ENCODE results near the gene DNAJB1. TPM values are rescaled to one million over a fixed set of nuclear protein-coding genes. Genes with fewer than 3 reads are reported as not detected.
A peak's percentile ranks its signal among the peaks of the same experiment; 100 is the strongest.

The DNAJB1 gene
- total and polyA plus RNA-seq, 2 of the 4 experiments (the other 2 are of a cell fraction): 88.2 to 95.4 TPM

DNA sequence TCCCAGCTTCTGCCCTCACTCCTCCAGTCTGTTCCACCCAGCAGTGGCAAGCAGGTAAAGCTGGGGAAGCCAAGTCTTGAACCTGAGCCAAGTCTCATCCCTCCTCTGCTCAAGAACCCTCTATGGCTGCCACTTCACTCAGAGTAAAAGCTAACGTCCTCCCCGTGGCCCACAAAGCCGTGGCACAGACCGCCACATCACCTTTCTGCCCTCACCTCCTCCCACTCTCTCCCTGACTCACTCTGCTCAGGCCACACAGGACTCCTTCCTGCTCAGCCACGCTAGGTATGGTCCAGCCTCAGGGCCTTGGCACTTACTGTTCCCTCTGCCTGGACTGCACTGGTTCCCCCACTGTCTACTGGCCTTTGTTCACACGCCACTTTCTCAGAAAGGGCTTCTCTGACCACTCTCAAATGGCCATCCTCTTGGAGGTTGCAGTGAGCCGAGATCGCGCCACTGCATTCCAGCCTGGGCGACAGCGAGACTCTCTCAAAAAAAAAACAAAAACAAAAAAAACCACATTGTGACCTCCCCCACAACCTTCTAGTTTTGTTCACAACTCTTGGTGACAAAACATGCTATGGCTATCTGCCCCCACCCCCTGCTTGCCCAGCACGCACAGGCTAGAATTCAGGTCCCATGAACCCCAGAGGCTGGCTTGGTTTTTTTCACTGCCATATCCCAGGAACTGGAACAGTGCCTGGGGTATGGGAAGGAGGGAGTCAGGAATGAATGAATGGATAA lies 37.9 kb upstream of the DNAJB1 start:
- CTCF ChIA-PET: interaction anchor here (0.6 to 1.2 kb wide), 3 partner anchors 9 to 14 kb away, joined by 3 read pairs; no protein-coding TSS in a partner anchor
- peak overlapping the region in 1 of 2 experiments; percentile 37; a peak in 1 of 4 replicates for H4K8ac ChIP-seq (ENCODE audit: low read depth in 2 of 2, low read length in 2 of 2)
- peaks cover 7% of the 10 kb centered on the region for H3K9me1 ChIP-seq (ENCODE audit: insufficient read depth, low read length)
- H3K27ac ChIP-seq (ENCODE audit: insufficient read depth, low read length): no peak overlapping the region
- POLR2A ChIA-PET (ENCODE audit: unreplicated experiment): no interaction called here
- peak overlapping the region; percentile 84 for H2AK9ac ChIP-seq (replicated peaks; ENCODE audit: low read depth, low read length, poor library complexity)
- H3K4me1 ChIP-seq (ENCODE audit: control insufficient read depth, insufficient read depth, low read length): peaks cover 6% of the 10 kb centered on the region; the same call in 1 of the 2 replicates
- peaks cover 10% of the 10 kb centered on the region for H4K20me1 ChIP-seq (ENCODE audit: insufficient read depth, low read length)
- no peak overlapping the region for H3K14ac ChIP-seq (replicated peaks; ENCODE audit: low read depth, low read length)
- peak overlapping the region; percentile 92 for H2AFZ ChIP-seq (replicated peaks; ENCODE audit: low read length, poor library complexity)
- H4K91ac ChIP-seq (ENCODE audit: insufficient read depth, low read depth, low read length): no peak overlapping the region
- no peaks in the 10 kb centered on the region for H3K9me3 ChIP-seq (ENCODE audit: control insufficient read depth, insufficient read depth, low read length)
- no peak for TF ChIP-seq USF2 (IDR thresholded peaks at IDR 0.05; ENCODE audit: low read depth, low read length)
- TF ChIP-seq BHLHE40 (IDR thresholded peaks at IDR 0.05; ENCODE audit: low read depth, low read length): no peak
- H2AK5ac ChIP-seq (ENCODE audit: low read depth, low read length): peak overlapping the region; percentile 70
- no peak overlapping the region for H3K56ac ChIP-seq (ENCODE audit: extremely low read depth, insufficient read depth, low read length)
- H3K36me3 ChIP-seq (ENCODE audit: control insufficient read depth, insufficient read depth, low read length): no peaks in the 10 kb centered on the region
- H3K27me3 ChIP-seq (ENCODE audit: control insufficient read depth, insufficient read depth, low read length): no peaks in the 10 kb centered on the region
- BruUV-seq (replicated peaks): no TSS peak
- 71% methylated on average over 9 of the region's 12 CpGs; no CpG with 5 or more reads in 1 of the 2 experiments for whole genome bisulfite sequencing, 2 experiments (ENCODE audit: extremely low coverage in 2 of 2, insufficient read length in 1 of 2)
- dilution Hi-C loops (cut with HindIII; ENCODE audit: low sequenced_read_pairs, unreplicated experiment) (no loop called here), intact Hi-C loops (cut with micrococcal nuclease) (no loop called here), in situ Hi-C loops (cut with MboI; ENCODE audit: low sequenced_read_pairs) (loop anchor here (25.0 kb wide), 1 partner anchor 881 kb away; the partner anchor contains the start of gene WIZ)
- peaks cover 7 to 45% of the 10 kb centered on the region in 2 experiments for H3K79me1 ChIP-seq (ENCODE audit: low read depth in 1 of 2, low read length in 2 of 2)
- no peak overlapping the region for H2BK120ac ChIP-seq (ENCODE audit: low read depth, low read length)
- peak; percentile 34 for DNase-seq
- H2BK20ac ChIP-seq (ENCODE audit: low read depth, low read length): no peak overlapping the region
- H3K9ac ChIP-seq (ENCODE audit: low read depth, low read length): no peak overlapping the region
- ATAC-seq (ENCODE audit: low read depth): peak; percentile 36
- H3K23ac ChIP-seq (ENCODE audit: low read depth, low read length): no peak overlapping the region
- H2BK5ac ChIP-seq (ENCODE audit: low read depth, low read length, poor library complexity, severe bottlenecking): peak overlapping the region; percentile 8
- no peak overlapping the region for H2BK15ac ChIP-seq (ENCODE audit: low read depth, low read length)
- peak overlapping the region; percentile 45; the same call in 1 of the 2 replicates for H3K4ac ChIP-seq (ENCODE audit: low read depth, low read length)
- no peak overlapping the region for H3K4me3 ChIP-seq (ENCODE audit: insufficient read depth, low read depth, low read length)
- H3K18ac ChIP-seq (ENCODE audit: low read depth, low read length): no peak overlapping the region
- H3K4me2 ChIP-seq (ENCODE audit: low read depth, low read length): peak overlapping the region; percentile 52
- no peak overlapping the region for H4K5ac ChIP-seq (ENCODE audit: low read depth, low read length)

All from IMR-90 (cell line).